Pulmonary artery endothelial cell (primary cell): ENCODE measurements around the gene IKZF3. TPM values are rescaled to one million over a fixed set of nuclear protein-coding genes. Genes with fewer than 3 reads are reported as not detected.
"Not testable (repeated sequence)": the region's sequence is repeated elsewhere in the genome, so short reads cannot be mapped to it uniquely, and the experiment has no call there.

Source experiments
- DNase-seq: peaks from one replicate; pipeline ENCODE4 v3.0.0-alpha.2; 2011; ENCODE audit warnings: low read depth, low spot score
- total RNA-seq: library from RNA; depleted of rRNA; stranded (reverse); fragments of >200 nt; gene quantifications from 2 replicates; pipeline ENCODE4 v1.2.3, GENCODE V29; 2014

IKZF3 gene
- total RNA-seq, 1 donor from 2014 or later = not detected

DNA sequence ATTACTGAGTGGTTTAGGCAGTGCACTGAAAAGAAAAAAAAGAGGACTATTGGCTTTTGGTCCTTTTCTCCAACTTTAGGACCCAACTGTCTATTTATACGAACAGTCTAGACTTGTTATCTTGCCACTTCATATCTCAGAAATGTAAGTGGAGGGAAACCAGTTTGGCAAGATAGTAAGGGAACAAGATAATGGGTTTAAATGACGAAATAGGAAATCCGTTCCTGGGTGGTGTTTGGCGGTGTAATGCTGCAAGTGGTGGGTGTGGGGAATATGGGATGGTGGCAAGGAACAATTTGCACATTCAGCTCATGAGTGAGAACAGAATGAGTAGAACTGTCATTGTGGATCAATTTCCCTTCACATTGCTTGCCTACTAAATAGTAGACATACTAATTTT is 81.6 kb downstream of the IKZF3 start:
- no peak for DNase-seq

GRCh38 chr17:39781861-39782213 is 82.3 kb downstream of the IKZF3 start:
- DNase-seq = no peak

GRCh38 chr17:39781031-39781860 is 82.9 kb downstream of the IKZF3 start:
- no peak for DNase-seq

- no peak for DNase-seq
These were observed 86.4 kb downstream of the IKZF3 start for GRCh38 chr17:39777534-39778365.

GRCh38 chr17:39776252-39776651 is 87.9 kb downstream of the IKZF3 start:
- no peak for DNase-seq

DNA sequence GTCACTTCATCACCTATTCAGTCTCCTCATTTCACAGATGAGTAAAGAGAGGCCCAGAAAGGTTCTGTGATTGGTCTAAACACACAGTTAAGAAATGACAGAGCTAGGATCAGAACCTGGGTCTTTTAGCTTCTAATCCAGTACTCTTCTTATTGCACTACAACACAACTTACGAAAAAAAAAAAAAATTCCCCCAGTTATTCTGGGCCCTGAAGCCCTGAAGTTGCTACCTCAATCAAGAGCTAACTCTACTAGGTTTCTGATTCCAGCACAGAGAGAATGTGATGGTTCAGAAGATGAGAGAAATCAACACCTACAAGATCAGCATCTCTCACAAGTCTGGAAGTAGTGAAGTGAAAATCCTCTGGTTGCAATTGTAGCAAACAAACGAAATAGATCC is 89.1 kb downstream of the IKZF3 start:
- no peak for DNase-seq

DNA sequence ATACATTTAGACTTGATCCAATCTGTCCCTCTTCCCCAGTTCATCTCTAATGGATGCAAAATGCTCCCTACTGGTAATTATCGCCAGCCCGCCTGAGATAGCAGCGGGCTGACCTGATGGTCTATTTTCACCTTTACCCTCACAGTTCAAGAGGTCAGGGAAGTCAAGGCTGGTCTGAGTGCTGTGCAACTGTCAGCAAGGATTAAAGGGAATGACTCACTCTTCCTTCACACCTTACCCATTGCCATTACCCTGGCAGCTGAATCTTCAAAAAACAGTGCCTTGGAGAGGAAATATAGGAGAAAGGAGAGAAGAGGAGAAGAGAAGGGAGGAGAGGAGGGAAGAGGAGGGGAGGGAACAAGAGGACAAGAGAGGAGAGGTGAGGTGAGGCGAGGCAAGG is 90.1 kb downstream of the IKZF3 start:
- DNase-seq = no peak

DNA sequence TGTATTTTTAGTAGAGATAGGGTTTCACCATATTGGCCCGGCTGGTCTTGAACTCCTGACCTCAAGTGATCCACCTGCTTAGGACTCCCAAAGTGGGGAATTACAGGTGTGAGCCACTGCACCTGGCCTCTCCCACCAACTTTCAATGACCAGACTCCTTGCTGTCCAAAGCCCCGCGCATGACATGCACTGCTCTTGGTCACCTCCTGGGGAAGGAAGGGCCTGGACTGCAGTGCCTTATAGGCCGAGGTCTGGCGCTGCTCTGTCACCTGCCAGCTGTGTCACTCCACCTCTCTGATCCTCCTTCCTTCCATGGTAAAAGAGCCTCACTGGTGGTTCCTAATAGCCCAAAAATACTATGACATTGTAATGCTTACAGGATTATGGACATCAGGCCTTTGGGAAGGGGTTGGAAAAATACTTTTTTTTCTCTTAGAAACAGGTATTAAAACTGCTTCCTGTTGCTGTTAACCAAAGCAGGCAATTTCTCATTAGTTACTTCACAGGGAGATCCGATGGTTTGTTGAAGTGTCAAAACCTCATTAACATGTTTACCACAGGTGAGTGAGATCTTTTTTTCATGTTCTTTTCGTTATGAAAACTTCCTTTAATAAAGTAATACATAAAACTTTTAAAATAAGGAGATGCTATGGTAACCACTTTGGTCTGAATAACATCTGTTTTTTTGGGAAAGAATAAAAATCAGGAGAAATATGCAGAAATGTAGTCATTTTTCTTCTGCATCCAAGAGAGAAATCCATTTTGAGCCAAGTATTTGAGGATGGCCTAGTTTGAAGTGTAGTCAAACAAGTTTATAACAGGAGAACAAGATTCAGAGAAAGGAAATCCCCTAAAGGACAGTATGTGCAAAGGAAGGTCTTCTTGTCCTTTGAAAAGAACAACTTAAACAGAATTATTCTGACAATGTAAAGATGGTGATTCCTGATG is 90.9 kb downstream of the IKZF3 start:
- DNase-seq = no peak

- no peak for DNase-seq
These were observed 91.7 kb downstream of the IKZF3 start for GRCh38 chr17:39772415-39772814.

GRCh38 chr17:39769974-39770587 is 94.0 kb downstream of the IKZF3 start:
- DNase-seq = no peak

DNA sequence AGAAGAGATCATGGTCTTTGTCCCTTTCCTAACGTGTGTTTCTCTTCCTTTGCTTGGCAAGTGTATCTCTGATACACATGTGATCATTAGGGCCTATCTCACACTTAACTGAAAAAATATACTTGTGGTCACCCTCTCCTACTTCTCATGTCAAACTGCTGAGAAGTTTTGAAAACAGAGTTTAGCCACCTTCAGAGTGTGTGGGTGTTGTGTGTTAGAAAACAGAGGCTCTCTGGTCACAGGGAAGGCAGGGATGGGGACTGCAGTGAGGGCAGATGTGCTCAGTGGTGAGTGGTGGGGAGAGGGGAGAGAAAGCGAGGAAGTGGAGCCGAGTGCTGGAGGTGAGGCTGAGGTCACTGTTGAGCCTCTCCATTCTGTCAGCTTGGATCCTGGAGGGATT is 97.0 kb downstream of the IKZF3 start:
- DNase-seq = no peak

DNA sequence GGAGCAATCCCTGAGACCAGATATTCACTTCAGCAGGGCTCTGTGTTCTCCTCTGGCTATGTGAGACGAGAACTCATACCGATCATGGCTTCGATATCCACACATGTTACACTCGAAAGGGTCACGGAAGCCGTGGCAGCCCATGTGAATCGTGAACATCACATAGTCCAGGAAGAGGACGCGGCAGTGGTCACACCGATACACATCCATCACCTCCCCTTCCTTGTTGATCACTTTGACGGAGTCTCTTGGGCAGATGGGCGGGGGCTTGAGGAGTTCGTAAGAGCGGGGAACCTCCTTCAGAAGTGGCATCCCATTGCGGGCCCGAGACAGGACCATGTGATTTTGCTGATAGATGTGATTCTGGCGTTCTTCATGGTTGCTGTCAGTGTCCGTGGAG is 98.3 kb downstream of the IKZF3 start:
- no peak for DNase-seq

DNA sequence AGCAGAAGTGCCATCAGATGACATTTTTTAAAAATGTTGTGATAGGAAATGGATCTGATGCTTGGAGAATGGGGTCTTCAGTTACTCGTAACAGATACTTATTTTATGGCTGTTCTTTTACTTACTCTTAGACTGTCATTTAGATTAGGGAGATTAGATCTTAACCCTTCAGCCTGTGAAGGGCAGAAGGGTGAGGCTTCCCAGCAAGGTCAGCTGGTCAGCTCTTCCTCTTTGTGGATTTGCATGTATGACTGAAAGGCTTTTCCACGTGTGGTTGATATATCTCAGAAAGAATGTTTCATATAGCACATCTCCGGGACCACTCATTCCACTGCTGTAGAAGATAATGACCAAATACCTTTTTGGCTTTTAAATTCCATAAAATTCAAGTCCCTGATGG is 98.9 kb downstream of the IKZF3 start:
- DNase-seq = no peak

- DNase-seq = not testable (repeated sequence)
These were observed 99.9 kb downstream of the IKZF3 start for GRCh38 chr17:39764171-39764570.

DNA sequence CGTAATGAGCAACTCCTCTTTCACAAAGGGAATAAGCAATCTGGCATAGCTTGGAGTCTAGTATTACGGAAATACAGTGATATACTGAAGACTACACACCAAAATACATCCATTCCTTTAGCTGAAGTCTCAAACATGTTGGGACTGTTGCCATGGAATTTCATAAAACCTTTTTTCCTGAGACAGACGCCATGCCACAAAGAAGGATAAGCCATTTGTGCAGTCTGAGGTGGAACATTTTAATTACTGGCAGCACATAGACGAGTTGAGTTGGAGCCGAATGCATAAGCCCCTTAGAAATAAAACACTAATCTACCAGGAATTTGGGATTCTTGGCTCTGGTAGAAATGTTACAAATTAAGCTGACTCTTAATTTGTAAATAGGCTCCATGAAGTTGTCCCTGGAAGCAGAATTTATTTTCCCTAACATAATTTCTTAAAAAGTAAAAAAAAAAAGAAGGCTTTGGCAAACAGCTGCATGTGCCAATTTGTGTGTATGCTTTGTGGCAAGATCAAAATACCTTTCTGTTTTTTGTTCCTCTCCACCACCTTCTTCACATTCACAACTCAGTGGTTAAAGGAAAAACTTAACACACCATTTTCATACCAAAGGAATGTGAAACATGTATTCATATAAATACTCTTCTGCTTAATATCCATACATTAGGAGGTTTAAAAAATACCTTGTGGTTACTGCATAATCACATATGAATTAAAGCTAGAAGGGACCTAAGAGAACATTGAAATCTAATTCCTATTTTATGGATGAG is 100.9 kb downstream of the IKZF3 start:
- no peak for DNase-seq

DNA sequence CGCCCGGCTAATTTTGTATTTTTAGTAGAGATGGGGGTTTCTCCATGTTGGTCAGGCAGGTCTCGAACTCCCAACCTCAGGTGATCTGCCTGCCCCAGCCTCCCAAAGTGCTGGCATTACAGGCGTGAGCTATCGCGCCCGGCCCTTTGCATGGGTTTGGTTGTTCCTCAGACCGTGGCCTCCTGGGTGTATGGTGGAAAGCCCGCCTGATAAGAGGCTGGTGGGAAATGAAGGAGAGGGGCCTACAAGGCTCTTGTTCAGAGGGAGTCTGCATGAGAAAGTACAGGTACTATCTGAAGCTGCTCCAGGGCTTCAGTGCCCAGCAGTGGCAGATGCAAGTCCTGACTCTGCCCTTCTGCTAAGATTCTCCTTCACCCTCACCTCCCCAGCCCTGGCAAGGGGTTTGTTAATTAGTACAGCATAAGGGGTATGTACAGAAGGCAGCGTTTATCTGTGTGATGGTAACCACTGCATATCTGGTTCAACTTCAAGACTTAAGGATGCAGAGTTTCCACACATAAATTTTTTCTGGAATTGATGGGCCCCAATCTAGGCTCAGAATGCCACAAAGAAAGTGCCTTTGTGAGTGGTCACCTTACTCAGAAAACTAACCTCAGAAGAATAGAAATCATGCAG is 102.1 kb downstream of the IKZF3 start:
- DNase-seq = no peak

- no peak for DNase-seq
These were observed 104.9 kb downstream of the IKZF3 start for GRCh38 chr17:39759204-39759603.

GRCh38 chr17:39757931-39758873 is 105.9 kb downstream of the IKZF3 start:
- DNase-seq = no peak

GRCh38 chr17:39757176-39757662 is 106.9 kb downstream of the IKZF3 start:
- DNase-seq = no peak
